NB4 (cell line): ENCODE measurements around the gene CYP46A1.

Experiments used
- CTCF ChIP-seq: IDR thresholded peaks from one replicate; pipeline ENCODE4 v1.5.1; 2012; ENCODE audit warnings: low read depth, low read length
- POLR2A ChIP-seq: IDR thresholded peaks from 2 replicates; pipeline ENCODE4 v1.6.1; 2011; ENCODE audit warnings: mild to moderate bottlenecking; ENCODE audit not compliant: insufficient read length; ENCODE audit errors: extremely low read depth

DNA sequence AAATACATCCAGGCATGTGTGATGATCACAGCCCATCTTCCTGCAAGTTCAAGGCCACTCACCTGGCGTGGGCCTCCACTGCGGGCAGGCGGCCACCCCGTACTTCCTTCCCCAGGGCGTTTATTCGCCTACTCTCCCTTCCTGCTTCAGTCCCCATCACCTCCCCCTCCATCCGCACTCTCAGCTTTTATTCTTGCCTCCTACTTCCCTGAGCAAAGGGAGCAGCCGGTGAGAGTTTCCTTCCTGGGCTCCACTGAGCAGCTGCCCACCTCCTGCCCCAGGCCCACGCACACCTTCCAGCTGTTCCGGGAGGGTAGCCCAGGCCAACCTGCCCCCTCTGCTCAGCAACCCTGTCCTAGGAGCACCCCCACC lies 4.1 kb downstream of the CYP46A1 start:
- no peak for TF ChIP-seq POLR2A
- no peak for TF ChIP-seq CTCF
